HG03039 (cell line): Measurements from ENCODE around the gene HK3.

Source experiments
- ATAC-seq: cut with Tn5 transposase; IDR thresholded peaks from one replicate; pipeline ENCODE4 v1.9.1; 2021; ENCODE audit warnings: mild to moderate bottlenecking, moderate library complexity; ENCODE audit not compliant: unreplicated experiment

Gene HK3

DNA sequence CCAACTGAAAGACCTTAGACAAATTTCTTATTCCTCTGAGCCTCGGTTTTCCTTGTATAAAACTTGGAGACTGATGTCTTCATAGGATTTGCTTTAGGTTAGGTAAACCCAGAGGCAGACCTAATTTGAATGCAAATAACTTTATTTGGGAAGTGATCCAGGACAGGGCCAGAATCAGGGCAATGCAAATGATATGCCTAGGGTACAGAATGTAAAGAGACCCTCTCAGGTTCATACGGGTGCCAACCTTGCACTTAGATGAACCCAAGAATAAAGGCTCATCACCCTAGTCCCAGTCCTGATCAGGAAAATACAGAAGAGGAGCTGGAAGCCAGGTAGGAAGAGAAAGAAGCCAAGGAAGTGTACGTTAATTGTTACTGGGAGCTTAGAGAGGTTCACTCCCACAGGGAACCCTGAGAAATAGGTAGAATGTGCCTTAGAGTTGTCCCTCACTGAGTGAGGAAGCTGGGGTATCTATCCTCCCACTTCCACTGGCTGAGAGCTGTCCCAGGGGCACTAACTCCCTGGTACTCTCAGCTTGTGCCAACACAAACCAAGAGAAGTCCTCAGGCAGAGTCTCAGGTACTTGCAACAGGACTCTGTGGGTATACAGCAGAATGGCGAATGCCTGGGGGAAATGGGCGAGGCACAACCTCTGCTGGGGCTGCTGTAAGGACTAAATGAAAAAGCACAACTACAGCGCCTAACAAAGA, 3.1 kb upstream of the HK3 start:
- ATAC-seq = no peak

DNA sequence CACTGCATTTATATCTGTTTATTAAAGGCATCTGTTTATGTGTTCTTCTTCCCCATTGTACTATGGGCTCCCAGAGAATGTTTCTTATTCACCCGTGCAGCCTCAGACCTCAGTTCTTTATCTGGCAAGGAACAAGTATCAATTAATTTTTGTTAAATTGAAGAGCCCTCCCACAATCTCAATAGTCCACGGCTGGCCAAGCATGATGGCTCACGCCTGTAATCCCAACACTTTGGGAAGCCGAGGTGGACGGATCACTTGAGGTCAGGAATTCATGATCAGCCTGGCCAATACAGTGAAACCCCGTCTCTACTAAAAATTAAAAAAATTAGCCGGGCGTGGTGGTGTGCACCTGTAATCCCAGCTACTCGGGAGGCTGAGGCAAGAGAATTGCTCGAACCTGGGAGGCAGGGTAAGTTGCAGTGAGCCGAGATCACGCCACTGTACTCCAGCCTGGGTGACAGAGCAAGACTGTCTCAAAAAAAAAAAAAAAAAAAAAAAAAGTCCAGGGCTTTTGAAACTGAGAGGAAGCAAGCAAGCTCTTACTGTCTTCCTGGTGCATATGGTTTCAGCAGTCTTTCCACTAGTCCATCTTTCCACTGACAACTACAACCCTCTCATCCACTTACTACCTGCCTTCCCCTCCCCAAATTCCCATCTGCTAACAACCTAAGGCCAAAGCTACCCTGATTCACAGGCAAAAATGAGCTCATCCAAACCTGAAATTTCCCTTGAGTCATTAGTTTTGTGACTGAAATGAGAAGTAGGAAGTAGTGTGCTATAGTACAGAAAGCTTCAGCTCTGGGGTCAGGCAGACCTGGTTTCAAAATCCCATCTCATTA, 2.3 kb upstream of the HK3 start:
- peak; percentile 65 for ATAC-seq

DNA sequence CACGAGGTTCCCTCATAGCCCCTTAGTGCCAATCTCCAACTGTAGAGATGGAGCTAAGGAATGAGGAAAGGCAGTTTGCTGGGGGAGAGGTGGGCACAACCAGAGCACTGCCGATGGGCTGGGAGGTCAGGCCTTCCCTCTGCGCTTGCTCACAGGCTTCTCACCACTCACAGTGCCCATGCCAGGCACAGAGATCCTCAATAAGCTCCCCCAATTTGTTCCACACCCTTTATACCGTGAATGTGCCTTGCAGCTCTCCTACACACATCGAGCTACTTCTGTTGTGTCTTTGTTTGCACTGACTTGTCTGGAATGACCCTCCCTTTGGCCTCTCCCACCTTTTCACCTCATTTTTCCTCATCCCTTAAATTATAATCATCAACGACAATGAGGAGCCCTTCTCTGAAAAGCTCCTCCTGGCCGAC, 1.6 kb upstream of the HK3 start:
- no peak for ATAC-seq

DNA sequence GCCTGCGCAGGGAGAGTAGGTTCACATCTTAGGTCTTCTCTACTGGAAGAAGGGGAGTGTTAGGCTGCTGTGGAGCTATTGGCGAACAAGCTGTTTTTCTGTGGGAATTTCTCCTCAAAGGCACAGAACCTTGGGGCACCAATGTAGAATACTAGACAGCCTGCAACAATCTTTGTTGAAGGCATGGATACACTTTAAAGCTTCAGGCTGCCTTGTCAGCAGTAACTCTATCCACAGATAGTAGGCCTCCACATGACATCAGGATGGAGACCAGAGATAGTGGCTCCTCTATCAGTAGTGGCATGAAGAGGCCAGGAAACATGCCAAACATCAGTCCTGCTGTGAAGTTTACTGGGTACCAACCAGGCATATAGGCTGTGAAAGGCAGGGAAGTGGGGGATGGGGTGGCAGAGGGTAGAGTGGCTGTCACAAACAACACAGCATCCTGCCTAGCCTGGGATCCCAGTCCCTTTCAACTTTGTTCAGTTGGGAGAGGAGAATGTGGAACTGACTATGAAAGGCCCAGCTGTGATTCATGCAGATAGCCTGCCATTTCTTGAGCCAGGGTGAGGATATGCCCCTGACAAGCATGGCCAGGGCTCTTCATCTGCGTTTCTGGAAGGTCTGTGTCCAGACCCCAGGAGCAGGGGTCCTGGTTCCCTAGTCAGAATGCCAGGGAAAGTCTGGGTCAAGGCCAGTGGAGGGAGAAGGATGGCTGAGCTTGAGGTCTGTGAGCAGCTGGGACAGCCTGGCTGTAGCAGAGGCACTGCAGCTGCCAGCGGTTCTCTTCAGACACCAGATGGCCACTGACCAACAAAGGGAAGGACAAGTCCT, 1.0 kb upstream of the HK3 start:
- ATAC-seq = no peak

DNA sequence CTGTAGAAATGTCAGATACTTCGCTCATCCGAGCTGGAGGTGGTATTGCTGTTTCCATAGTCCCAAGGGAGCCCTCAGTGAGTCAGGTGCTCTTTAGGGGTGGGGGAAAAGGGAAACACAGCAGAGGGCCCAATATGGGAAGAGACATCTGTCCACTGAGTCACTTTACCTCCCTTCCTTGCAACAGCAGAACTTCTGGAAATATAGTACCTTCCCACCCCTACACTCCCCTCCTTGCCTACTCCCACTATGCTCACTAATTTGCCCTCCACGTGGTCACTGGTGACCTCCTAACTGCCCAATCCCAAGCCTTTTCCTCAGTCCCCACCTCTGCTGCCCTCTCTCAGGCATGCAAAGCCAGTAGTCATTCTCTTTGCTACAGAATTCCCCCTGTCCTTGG, 1.9 kb downstream of the HK3 start:
- ATAC-seq = no peak

DNA sequence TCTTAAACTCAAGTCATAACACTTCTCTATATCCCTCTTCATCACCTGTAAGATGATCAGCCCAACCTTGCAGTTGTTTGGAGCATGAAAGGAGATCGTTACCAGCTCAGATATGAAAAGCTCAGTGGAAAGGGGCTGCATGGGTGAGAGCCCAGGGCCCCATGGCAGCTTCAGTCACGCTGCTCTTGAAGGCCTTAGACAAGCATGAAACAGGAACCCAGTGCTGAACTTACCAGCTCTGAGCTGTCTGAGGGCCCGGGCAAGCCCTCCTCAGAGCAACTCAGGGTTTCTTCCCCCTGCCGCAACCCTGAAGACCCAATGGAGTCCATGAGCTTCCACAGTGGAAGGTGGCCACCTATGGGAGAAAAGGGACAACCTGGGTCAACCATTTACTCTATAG, 3.3 kb downstream of the HK3 start:
- ATAC-seq = no peak

DNA sequence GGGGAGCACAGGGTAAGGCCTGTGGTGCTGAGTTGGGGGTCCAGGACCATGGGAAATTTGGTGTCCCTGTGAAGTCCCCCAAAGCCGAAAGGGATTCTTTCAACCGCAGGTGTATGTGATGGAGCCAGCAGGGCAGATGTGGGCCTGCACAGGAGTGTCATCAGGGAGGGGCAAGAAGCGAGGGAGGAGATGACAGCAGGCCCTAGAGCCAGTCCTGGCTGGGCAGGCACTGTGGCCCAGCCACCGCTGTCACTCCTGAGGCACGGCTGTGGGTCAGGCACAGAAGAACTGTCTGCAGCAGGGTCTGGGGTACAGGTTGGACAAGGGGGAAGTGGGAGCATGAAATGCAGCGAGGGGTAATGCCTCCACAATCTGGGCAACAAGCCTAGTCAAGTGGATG, 4.8 kb downstream of the HK3 start:
- ATAC-seq = no peak

DNA sequence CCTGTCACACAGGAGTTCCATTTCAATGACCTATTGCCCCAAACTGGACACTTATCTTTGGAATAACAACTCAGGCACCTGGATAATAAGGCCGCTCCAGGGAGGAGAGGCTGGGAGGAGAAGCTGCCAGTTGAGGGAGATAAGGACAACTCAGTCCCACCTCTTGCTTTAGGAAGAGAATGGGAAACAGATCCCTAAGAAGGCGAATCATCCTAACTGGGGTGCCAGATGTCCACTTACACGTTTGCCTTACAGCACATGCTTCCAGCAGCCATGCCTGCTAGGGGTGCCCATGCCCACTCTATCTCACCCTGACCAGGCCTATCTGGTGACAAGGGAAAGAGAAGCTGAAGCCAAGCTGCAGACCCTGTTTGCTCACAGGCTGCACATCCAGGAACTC, 6.5 kb downstream of the HK3 start:
- no peak for ATAC-seq

DNA sequence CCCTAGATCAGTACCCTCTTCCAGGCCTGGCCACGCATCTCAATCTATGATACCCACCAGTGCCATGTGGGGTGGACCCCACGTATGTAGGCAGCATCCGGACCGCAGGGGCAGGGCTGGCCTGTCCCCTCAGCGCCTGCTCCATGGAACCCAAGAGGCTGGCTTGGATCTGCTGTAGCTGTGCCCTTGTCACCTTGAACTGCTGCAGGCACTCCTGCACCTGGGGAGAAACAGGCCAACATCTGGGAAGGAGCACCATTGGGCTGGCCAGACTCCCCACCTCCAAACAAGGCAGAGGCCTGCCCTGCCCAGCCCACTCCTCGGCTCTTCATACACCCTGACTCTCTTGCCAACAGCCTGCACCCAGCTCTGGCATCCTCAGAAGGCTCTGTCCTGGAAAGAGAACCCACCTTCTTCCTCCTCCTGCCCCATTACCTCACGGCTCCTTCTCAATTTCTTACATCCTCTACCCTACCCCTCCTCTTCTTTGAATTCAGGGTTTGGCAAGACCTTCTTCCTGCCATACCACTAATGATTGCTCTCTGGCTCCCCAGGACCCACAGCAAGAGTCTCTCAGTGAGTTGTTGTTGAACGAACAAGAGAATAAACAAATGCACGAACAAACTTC, 7.7 kb downstream of the HK3 start:
- no peak for ATAC-seq

DNA sequence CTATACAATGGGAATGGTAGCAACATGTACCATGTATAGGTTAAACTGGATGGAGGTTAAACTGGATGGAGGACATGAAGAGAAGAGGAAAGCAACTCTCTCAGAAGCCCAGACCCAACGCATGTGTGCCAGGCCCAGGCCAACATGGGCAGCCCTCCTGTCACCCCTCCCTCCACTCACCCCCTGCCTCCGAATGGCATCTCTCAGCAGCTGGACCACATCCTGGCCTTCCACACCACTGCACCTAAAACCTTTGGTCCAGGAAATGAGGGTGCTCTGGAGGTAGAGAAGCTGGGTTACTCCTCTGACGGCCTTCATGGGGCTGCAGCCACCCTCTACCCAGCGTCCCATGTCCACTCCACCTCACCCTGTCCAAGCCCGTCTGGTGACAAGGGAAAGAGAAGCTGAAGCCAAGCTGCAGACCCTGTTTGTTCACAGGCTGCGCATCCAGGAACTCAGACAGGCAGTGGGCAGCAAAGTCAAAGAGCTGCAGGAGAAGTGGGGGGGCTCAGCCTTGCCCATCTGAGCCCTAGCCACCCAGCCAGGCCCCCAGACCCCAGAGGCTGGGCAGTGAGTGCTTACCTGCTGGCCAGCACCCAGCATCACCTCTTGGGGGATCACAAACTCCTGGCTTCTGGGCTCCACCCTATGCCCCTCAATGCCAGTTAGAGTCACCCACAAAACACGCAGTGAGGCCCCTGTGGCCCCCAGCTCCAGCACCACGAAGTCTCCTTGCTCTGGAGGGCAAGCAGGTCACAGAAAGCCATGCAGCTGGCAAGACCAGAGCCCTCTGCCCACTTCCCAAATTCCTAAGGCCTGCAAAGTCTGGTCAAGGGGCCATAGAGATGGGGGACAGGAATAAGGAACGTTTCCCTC, 8.5 kb downstream of the HK3 start:
- no peak for ATAC-seq

DNA sequence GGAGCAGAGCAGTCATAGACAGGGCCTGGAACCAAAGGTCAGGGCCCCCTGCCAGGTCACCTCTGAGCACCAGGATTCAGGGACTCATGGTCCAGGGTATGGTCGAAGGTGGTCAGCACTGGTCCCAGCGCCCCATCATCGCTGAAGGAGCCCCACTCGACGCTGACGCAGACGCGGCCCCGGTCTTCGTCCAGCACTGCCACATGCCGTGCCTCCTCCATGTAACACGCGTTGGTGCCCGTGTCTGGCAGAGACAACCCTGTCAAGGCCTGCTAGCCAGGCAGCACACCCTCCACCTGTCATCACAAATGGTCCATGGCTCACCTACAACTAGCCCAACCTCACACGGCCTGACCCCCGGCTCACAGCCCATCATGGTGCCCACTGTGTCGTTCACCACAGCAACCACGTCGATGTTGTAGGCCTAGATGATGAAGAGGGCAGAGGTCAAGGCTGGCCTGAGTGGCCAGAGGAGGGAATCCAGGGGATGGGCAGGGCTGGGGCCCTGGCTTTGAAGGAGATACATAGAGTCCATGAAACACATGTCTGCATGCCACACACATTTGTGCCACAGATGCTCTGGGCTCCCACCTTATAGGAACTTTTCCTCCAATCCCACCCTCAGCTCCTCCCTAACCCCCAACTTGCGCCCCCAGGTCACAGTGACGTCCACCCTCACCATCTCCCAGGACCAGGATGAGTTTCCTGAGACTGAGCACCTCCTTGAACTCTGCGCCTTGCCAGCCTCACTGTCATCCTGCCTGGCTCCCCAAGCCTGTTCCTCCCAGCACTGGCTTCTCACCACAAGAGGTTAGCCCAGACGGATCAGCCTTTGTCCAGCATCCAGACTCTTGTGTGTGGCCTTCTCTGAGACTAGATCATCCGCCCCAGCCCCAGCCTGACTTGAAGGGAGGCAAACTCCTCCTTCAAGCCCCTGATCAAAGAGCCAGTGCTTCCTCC, 9.5 kb downstream of the HK3 start:
- ATAC-seq = no peak

DNA sequence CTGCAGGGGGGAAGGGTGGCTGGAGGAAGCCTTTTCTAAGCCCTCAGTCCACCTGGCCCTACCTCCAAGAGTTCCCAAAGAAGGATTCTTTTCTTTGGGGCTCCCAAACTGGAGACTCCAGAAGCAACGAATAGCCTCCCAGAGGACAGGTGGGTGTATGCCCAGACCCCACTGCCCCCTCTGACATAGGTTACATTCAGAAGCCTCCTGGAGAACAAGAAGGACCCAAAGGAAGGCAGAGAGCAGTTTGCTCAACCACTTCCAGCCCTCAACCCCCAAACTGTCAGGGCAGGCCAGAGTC, 10.3 kb downstream of the HK3 start:
- no peak for ATAC-seq

DNA sequence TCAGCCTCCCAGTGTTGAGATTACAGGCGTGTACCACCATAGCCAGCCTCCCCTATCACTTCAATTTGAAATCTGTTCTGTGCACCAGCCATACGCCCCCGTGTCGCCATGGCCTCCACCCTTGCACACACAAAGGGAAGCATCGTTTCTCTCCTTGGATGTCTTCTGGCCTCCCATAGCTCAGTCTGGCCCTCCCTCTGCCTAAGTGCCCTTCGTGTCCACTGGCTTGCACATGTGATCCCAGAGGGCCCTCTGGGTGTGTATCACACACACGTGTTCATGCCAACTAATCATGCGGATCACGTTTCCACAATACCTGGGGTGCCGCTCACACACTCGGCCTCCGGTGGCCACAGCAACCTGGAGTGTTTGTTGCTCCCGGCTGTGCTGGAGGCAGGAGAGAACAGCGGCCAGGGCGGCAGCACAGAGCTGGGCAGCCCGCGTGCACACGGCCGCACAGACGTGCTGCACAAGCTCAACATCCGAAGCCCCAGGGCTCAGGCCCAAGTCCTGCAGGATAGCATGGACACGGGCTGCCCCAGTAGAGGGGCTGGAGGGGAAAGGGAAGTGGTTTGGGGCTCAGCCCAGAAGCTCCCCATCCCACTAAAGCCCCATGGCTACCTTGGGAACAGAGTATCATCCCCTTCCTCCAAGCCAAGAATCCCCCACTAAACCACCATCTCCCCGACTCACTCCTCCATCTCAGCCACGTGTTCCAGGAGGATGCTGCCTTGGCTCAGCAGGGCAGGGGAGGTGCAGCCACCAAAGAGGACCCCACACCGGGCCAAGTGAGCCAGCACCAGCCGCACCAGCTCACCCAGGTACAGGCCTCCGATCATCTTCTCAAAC, 10.9 kb downstream of the HK3 start:
- ATAC-seq = no peak

DNA sequence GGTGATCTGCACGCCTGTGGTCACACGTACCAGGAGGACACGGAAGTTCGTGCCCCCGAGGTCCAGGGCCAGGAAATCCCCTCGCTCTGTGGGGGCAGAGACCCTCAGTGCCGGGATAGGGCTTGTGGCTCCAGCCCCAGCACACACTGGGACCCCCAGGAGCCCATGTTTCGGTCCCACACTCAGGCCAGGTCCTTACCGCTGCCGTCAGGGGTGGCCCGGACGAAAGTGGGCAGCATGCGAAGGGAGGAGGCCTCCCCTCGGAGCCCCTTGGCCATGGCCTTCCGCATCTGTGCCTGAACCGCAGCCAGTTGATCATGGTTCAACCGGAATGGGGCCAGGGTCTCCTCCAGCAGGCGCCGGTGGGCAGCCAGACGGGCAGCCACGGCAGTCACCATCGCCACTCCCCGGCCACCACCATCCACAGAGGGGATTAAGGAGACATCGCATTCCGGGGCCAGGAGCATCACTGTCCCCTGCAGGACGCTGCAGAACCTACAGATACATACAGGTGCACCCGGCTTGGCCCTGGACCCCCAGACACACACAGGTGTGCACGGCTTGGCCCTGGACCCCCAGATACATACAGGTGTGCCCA, 11.8 kb downstream of the HK3 start:
- no peak for ATAC-seq

DNA sequence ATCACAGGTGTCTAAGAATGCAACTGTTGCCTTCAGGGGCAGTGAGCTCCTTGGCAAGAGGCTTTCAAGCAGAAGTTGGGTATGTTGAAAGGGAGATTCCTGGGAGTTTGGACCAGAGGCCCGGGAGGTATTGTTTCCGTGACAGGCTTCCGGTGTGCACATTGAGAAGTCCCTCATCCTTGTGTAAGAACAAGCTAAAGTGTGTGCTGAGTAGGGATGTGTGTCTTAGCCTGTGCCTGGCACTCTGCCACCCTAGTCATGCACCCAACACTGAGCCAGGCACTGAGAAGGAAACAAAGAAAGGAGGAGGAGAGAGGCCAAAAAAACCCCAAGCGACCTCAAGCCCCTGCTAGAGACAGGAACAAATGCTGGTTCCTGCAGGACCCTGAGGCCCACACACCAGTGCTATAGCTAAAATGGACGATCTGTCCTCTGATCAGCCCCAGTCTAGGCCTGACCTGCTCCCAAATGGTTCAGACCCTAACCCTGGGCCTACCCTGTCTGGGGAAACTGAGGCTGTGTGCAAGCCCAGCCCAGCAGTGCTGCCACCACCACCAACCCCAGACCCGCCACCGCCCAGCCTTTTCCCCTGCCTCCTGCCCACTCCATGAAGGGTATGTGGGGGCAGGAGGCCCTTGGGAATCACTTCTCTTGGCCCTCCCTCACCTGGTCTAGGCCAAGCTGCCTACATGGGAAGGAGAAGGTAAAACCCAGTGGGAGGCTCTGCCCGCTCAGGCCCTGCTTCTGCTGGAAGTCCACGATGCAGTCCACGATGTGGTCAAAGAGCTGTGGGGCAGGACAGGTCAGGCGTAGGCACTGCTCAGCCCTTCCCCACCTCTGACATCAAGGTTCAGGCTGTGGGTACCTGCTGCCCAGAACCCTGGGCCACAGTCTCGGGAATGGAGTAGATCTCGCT, 12.6 kb downstream of the HK3 start:
- ATAC-seq = no peak

DNA sequence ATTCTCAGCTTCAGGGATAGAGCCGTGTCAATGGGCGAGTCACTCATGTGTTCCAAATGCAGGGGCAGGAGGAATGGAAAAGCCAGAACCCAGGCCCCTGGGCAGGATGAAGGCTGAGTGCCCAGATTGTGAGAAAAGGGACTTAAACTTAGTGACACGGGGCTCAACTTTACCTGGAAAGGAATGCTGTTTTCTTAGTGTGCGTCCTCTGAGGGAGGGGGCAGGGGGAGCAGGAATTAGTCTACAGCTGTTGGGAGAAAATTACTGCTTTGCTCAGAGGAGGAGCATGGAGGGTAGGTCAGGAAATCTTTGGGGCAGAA, 14.6 kb downstream of the HK3 start:
- no peak for ATAC-seq
